GM19397 (cell line): ENCODE results near the gene MLLT3.
"Not testable (repeated sequence)": the region's sequence is repeated elsewhere in the genome, so short reads cannot be mapped to it uniquely, and the experiment has no call there.

Source experiments
- ATAC-seq: cut with Tn5 transposase; IDR thresholded peaks from one replicate; pipeline ENCODE4 v1.9.1; 2021; ENCODE audit warnings: mild to moderate bottlenecking, moderate library complexity; ENCODE audit not compliant: unreplicated experiment

Gene MLLT3

DNA sequence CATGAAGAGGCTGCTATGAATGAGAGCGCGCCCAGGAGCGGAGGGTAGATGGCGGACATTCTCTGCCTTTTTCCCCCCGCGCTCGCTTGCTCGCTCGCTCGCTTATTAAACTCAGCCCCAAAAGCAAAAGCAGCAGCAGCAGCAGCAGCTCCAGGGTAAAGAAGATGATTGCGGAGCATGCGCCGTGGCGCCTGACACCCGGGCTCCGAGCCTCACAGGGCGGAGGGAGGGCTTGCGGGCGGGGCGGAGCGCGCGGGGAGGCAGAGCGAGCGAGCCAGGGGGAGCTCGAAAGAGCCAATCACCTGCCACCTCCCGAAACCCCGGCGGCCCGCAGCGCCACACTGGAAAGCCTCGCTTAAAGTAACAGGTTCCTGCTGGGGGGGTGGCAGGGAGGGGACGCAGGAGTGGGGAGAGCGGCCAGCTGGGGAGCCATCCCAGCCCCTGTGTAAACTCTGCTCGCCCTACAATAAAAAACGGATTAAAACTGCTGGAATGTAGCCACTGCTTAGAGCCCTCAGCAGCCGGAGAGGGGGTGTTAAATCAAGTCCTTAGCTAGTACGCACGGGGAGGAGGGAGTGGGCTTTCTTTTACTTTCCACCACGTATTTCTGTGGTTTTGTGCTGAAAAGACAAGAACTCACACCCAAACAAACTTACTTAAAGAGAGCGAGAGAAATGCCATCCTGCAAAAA, at the start of gene MLLT3:
Gene MLLT3 (minus strand): TSS at position 170 of the 691 bp plus-strand sequence.
- ATAC-seq = peak; percentile 83

DNA sequence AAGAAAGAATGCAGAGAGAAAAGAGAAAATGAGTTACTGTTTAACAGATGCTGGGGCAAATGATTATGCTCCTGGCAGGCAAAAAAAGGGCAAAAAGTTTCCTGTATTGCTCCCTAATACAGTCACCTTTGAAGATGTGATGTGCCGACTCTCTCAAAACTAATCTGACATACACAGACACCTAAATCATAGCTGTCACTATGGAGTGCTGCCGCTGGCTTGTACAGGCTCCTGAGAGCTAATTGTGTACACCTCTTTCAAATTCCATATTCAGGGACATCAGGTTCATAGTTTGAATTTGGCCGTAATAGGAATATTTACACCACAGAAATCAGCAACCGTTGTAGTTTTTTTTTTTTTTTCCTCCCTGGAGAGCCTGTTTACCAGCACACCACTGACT, 49.3 kb upstream of the MLLT3 start:
- no peak for ATAC-seq

DNA sequence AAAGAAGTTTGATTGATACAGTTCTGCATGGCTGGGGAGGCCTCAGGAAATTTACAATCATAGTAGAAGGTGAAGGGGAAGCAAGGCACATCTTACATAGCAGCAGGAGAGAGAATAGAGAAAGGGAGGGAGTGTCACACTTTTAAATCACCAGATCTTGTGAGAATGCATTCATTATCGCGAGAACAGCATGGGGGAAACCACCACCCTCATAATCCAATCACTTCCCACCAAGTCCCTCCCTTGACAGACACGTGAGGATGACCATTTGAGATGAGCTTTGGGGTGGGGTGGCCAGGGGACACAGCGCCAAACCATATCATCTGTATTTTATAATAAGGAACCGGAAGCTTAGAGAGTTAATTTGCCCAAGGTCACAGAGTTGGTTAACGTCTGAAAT, 48.1 kb upstream of the MLLT3 start:
- ATAC-seq = no peak

DNA sequence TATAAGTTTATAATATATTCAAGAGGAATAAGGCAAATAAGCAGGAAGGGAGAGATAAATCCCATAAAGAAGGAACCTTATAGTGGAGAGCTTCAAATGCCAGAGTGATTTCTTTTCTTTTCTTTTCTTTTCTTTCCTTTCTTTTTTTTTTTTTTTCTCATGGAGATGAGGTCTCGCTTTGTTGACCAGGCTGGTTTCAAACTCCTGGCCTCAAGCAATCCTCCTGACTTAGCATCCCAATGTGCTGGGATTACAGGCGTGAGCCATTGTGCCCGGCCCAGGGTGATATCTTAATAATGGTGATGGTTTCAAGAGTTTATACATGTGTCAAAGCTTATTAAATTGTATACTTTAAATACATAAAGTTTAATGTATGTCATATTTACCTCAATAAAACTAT, 42.2 kb upstream of the MLLT3 start:
- ATAC-seq = no peak

DNA sequence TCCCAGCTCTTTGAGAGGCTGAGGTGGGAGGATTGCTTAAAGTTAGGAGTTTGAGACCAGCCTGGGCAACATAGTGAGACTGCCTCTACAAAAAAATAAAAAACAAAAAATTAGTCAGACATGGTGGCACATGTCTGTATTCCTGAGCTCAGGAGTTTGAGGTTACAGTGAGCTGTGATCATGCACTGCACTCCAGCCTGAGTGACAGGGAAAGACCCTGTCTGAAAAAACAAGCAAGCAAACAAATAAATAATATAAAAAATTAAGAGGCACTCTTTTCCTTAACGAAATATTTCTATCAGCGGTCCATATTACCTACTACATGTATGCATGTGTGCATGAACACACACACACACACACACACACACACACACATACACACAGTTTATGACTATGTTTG, 40.8 kb upstream of the MLLT3 start:
- no peak for ATAC-seq

DNA sequence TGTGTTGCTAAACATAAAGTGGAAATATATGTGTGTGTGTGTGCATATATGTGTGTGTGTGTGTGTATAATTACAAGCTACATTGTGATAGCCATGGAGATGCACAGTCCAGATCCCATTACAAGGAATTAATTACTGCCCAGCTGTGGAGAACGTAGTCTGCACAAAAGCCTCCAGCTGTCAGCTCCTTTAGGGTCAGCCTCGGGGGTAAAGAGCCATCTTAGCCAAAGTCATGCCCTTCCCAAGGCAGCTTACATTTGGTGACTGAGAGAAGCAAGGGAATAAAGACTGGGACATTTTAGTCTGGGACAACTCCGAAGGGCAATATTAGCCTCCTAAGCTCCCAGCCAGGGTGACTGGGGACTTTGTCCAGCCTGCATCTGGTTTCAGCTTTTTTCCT, 39.9 kb upstream of the MLLT3 start:
- ATAC-seq = no peak

DNA sequence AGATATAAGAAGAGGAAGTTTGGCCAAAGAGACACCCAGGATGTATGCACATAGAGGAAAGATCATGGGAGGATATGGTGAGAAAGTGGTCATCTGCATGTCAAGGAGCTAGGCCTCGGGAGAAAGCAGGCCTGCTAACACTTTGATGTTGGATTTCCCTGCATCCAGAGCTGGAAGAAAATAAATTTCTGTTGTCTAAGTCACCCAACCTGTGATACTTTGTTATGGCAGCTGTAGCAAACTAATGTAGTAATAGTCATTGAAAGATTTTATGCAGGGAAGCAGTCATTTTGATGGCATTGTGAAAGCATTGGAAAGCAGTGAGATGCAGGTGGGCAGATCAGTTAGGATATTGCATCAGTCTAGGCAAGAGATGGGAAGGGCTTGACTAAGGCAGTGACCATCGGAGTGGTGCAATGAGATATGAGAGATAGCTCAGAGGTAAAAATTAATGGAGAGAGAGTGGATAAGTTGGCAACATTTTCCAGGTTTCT, 37.2 kb upstream of the MLLT3 start:
- ATAC-seq = no peak

DNA sequence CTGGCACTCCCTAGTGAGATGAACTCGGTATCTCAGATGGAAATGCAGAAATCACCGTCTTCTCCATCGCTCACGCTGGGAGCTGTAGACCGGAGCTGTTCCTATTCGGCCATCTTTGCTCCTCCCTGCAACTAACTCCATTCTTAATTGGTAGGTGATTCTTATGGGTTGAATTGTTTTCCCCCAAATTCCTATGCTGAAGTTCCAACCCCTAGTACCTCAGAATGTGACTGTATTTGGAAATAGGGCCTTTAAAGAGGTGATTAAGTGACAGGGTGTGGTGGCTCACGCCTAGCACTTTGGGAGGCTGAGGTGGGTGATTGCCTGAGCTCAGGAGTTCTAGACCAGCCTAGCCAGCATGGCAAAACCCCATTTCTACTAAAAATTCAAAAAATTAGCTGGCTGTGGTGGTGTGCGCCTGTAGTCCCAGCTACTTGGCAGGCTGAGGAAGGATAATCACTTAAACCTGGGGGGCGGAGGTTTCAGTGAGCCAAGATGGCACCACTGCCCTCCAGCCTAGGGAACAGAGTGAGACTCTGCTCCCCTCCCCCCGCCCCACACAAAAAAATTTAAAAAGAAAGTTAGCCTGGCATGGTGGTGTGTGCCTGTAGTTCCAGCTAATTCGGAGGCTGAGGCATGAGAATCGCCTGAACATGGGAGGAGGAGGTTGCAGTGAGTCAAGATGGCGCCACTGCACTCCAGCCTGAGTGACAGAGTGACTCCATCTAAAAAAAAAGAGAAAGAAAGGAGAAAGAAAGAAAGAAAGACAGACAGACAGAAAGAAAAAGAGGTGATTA, 36.6 kb upstream of the MLLT3 start:
- ATAC-seq = no peak

DNA sequence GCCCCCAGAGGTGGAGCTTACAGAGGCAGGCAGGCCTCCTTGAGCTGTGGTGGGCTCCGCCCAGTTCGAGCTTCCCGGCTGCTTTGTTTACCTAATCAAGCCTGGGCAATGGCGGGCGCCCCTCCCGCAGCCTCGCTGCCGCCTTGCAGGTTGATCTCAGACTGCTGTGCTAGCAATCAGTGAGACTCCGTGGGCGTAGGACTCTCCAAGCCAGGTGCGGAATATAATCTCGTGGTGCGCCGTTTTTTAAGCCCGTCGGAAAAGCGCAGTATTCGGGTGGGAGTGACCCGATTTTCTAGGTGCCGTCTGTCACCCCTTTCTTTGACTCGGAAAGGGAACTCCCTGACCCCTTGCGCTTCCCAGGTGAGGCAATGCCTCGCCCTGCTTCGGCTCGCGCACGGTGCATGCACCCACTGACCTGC, 36.0 kb upstream of the MLLT3 start:
- not testable (repeated sequence) for ATAC-seq

DNA sequence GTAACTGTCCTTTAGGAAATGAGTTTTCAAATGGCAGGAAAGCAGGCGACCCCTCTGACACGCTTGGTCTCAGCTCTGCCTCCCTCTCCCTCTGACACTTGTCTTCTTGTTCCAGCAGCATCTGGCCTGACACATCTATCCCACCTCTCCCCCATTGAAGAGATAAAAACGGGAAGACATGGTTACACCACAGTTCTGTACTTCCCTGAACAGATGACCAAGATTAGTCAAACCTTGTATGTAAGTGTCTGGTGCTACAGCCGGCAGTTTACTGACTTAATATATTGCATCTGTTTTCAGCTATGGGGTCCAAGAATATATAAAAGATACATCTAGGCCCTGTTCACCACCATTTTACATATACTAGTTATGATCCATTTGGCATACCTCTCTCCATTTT, 29.6 kb upstream of the MLLT3 start:
- ATAC-seq = no peak

DNA sequence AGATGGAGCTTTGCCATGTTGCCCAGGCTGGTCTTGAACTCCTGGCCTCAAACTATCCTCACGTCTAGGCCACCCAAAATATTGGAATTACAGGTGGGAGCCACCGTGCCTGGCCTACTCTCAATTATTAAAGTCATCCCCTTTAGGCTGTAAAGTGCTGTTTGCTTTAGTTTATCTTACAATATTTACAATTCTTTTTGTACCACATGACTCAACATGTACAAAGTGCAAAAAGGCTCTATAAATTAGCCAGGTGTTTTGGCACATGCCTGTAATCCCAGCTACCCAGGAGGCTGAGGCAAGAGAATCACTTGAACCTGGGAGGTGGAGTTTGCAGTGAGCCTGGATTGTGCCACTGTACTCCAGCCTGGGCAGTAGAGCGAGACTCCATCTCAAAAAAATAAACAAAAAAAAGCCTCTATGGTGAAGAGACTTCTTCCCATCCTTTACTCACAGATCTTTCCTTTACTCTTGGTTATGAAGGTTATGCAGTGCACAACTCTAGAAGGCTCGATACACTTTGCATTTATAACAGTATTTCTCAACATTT, 28.5 kb upstream of the MLLT3 start:
- ATAC-seq = no peak

DNA sequence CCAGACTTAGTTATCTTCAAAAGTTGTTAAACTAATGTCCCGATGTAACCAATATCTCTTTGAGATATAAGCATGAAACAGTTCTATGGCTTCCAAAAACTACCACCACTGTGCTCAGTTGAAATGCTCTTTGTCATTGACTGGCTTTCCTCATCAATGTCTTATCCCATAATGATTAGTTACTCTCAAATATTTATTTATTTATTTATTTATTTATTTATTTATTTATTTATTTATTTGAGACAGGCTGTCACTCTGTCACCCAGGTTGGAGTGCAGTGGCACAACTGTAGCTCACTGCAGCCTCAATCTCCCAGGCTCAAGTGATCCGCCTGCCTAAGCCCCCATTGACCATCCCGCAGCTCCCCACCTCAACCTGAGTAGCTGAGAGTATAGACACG, 28.0 kb upstream of the MLLT3 start:
- ATAC-seq = no peak

DNA sequence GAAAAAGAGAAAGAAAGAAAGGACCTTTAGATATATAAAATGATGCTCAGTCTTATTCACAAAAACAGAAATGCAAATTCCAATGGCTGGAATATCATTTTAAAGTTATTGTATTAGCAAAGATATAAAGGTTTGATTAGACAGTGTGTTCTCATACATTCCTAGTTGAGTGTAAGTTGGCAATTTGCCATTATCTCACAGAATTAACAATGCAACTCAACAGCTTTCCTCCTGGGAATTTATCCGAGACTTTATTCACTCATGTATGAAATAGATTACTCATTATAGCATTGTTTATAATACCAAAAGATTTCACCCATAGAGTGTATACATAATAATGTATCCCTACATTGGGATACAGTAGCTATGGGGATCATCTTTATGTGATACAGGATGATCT, 27.1 kb upstream of the MLLT3 start:
- no peak for ATAC-seq

DNA sequence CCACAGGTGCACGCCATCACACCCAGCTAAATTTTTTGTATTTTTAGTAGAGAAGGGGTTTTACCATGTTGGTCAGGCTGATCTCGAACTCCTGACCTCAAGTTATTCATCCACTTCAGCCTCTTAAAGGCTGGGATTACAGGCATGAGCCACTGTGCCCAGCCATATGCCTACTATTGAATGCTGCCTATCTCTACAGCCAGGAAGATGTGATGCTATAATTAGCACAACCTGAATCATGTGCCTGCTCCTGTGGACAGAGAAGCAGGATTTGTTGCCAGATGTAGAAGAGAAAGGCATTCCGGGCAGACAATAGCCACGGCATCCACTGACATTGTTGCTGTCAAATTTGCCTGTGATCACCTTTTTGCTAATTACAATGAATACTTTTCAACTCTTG, 24.4 kb upstream of the MLLT3 start:
- ATAC-seq = no peak

DNA sequence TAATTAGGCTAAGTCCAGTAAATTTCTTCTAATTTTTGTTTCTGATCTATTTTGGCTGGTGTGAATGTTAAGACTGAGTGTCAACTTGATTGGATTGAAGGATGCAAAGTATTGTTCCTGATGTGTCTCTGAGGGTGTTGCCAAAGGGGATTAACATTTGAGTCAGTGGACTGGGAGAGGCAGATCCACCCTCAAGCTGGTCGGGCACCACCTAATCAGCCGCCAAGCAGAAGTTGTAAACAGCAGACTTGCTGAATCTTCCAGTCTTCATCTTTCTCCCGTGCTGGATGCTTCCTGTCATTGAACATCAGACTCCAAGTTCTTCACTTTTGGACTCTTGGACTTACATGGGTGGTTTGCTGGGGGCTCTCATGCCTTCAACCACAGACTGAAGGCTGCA, 21.4 kb upstream of the MLLT3 start:
- ATAC-seq = no peak

DNA sequence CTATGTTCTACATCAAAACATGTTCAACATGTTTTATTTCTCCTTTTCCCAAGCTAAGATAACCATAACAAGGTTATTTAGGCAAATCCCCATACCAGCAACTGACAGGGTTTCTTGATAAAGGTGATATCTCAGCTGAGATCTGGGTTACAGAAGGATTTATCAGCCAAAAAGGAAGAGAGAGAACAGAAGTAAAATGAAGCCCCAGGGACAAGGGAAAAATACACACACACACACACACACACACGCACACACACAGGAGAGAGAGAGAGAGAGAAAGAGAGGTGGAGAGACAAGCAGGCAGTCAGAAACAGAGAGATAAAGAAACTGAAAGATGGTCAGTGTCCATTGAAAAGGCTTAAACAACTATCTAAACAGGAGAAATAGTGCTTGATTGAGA, 19.7 kb upstream of the MLLT3 start:
- no peak for ATAC-seq

DNA sequence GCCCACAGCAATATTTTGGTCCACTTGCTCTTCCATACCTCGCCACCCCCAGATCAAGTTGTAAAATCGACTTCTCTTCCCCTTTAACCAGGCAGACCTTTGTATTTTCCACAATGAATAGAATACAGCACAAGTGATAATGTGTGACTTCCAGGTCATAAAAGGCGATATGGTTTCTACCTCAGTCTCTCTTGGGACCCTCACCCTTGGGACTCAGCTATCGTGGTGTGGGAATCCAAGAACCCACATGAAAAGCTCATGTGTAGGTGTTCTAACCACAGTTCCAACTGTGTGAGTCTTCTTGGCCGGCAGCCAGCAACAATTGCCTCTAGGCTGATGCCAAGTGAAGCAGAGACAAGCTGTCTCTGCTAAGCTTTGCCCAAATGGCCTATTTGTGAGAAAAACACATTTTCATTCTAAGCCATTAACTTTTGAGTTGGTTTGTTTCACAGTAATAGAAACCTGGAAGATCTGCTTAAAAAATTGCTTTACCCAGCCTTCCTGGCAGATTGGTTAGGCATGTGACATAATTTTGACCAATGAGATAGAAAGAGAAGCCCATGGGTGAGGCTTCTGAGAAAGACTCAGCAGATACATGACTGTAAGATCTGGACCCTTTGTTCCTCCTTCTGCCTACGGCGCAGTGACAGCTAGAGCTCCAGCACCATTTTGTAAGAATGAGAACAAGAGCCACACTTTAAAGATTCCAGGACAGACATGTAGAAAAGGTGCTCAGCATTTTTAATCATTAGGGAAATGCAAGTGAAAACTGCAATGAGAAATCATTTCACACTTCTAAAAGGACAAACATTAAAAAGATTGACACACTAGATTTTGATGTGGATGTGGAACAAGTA, 18.3 kb upstream of the MLLT3 start:
- peak; percentile 86 for ATAC-seq

DNA sequence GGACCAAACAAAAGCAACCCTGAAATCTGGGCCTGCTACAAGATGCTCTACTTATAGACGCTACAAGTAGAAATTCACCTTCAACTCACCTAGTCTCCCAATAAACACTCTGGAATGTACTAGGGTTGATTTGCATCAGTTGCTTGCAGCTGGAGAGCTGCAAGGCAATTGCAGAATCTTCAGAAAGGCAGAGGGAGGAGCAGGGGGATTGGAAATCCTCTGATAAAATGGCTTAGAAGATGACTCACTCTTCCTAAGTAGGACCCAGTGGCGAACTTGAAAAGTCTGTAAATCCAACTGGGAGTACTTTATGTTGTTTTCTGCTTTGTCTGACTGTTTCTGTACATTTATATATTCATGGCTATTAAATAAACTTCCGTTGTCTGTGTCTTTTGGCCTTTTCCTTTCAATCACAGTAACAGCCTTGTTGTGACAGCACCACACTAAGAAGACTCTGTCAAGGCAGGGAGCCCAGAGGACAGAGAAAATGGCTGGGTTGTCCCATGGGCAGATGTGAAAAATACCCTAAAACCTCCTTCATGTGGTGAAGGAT, 14.7 kb upstream of the MLLT3 start:
- no peak for ATAC-seq

DNA sequence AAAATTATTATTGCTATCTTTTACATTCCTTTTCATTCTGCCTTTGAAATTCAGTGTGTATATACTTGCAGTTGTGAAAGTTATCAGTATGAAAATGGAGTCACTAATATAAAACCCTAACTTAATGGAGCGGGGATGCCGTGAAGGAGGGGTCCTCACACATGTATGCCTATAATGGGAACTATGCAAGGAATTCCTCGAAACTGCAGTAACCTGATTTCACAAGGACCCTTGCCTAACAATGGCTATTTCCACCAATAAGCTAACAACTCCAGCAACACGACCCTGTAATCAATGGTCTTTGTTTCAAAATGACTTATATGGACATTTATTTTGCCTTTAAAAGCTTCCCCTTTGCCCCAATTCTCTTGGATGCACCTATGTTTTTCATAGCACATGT, 12.6 kb upstream of the MLLT3 start:
- no peak for ATAC-seq

DNA sequence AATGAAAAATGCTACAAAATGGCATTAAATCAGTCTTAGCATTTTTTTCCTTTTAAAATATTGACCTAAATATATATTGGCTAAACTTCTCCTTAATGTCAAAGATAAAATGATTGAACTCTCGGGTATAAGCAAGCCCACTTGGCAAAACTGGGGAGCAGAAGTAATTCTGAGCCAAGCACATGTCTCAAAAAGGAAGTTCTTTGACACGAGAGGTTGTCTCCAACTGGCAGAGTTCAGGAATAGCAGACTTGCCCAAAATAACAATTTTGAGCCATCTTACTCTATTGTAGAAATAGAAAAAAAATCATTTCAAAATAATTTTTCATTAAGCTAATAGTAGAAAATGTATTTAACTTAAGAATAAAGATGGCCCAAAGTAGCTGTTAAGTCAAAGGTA, 10.4 kb upstream of the MLLT3 start:
- no peak for ATAC-seq
